ENCODE results near the gene TOX3. TPM values are rescaled to one million over a fixed set of nuclear protein-coding genes. Genes with fewer than 3 reads are reported as not detected.

Gene TOX3
- total and polyA plus RNA-seq, 2 donors (not counting 1 experiment from before 2014, with no cell fraction given), result not detected

DNA sequence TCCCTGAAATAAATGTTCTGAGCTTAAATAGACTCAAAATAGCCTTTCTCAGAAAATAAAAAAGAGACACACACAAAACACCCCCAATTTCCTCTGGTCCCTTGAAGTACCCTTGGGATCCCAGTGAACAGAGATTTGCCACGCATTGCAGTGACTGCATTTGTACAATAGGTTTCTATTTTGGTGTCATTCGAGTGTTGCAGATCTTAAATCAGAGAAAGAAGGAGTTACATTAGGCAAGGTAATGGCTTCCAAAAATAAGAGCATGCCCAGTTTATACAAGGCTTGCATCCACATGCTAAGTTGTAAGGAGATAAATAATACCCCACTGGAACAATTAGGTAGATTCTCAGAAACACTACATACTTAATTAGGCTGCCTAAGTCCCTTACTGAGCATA lies 2.2 kb downstream of the TOX3 start:
- no peaks in the 10 kb centered on the region for H3K79me2 ChIP-seq (ENCODE audit: control insufficient read depth, insufficient read depth, low read length)
- WGBS (ENCODE audit: insufficient coverage), result 10% methylated on average over 2 of the region's 2 CpGs
- no peaks in the 10 kb centered on the region for H4K20me1 ChIP-seq (ENCODE audit: control insufficient read depth, insufficient read depth, low read length, poor library complexity, severe bottlenecking)
- Mint-ChIP-seq H3K27me3 (peaks cover 35% of the 10 kb centered on the region), H3K4me3 (no peak overlapping the region), H3K9me3 (ENCODE audit: insufficient read depth) (no peaks in the 10 kb centered on the region), H3K4me1 (peaks cover 8% of the 10 kb centered on the region), H3K27ac (no peak overlapping the region)
- peaks cover 0 to 28% (median 13%) of the 10 kb centered on the region in 4 experiments for H3K27me3 ChIP-seq (replicated peaks in 1 of 4; ENCODE audit: control extremely low read depth in 1 of 4, control insufficient read depth in 3 of 4, insufficient read depth in 4 of 4, low read length in 3 of 4)
- DNase-seq, result no peak
- no peak overlapping the region for H3K4me3 ChIP-seq (ENCODE audit: control extremely low read depth in 1 of 5, extremely low read depth in 1 of 5, insufficient read depth in 1 of 5, low read depth in 2 of 5, low read length in 4 of 5)
- H2AFZ ChIP-seq (ENCODE audit: insufficient read depth, low read depth, low read length, poor library complexity, severe bottlenecking), result no peak overlapping the region
- no peaks in the 10 kb centered on the region for H3K9me3 ChIP-seq (ENCODE audit: control extremely low read depth in 1 of 3, control insufficient read depth in 2 of 3, insufficient read depth in 1 of 3, low read length in 2 of 3)
- H3K4me2 ChIP-seq (replicated peaks; ENCODE audit: low read depth, low read length, poor library complexity, severe bottlenecking), result no peak overlapping the region
- H3K4me1 ChIP-seq (ENCODE audit: control insufficient read depth in 2 of 2, insufficient read depth in 2 of 2, low read length in 2 of 2), result no peaks in the 10 kb centered on the region
- no peak for ATAC-seq (ENCODE audit: low read depth)
- TF ChIP-seq EZH2 (IDR thresholded peaks at IDR 0.05; ENCODE audit: borderline replicate concordance, insufficient read depth, low read depth, low read length, poor library complexity, severe bottlenecking), result no peak
- TF ChIP-seq, protein P1, sequence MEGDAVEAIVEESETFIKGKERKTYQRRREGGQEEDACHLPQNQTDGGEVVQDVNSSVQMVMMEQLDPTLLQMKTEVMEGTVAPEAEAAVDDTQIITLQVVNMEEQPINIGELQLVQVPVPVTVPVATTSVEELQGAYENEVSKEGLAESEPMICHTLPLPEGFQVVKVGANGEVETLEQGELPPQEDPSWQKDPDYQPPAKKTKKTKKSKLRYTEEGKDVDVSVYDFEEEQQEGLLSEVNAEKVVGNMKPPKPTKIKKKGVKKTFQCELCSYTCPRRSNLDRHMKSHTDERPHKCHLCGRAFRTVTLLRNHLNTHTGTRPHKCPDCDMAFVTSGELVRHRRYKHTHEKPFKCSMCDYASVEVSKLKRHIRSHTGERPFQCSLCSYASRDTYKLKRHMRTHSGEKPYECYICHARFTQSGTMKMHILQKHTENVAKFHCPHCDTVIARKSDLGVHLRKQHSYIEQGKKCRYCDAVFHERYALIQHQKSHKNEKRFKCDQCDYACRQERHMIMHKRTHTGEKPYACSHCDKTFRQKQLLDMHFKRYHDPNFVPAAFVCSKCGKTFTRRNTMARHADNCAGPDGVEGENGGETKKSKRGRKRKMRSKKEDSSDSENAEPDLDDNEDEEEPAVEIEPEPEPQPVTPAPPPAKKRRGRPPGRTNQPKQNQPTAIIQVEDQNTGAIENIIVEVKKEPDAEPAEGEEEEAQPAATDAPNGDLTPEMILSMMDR (IDR thresholded peaks at IDR 0.05), result no peak
- H3K36me3 ChIP-seq (replicated peaks in 1 of 2; ENCODE audit: control extremely low read depth in 1 of 2, control insufficient read depth in 1 of 2, extremely low read depth in 1 of 2, insufficient read depth in 2 of 2, low read length in 1 of 2), result no peaks in the 10 kb centered on the region
- ChIA-PET POLR2A (no interaction called here), CTCF (no interaction called here)
- intact Hi-C loops (cut with micrococcal nuclease), result no loop called here
- no peak overlapping the region for H3K27ac ChIP-seq (ENCODE audit: low read length in 2 of 2)
- no peak overlapping the region for H3K9ac ChIP-seq (ENCODE audit: low read length)

DNA sequence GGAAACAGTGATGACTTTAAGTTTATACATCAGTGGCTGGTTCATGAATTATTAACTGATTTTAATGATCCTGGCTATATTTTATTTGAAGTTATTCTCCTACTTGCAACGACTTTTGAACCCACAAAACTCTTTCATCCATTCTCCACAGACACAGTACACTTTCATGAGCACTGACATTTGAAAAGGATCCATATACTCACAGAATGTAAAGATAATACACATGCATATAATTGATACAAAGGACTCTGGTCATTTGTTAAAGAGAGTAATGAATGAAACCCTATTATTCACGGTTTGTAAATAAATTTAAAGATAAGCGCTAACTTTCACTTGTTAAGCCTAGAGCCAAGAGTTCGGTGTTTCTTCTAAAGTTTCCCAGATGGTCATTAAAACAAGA lies 3.3 kb downstream of the TOX3 start:
- no peak for TF ChIP-seq EZH2 (IDR thresholded peaks at IDR 0.05; ENCODE audit: borderline replicate concordance, insufficient read depth, low read depth, low read length, poor library complexity, severe bottlenecking)
- TF ChIP-seq, protein P1 (IDR thresholded peaks at IDR 0.05), result no peak
- H3K4me2 ChIP-seq (replicated peaks; ENCODE audit: low read depth, low read length, poor library complexity, severe bottlenecking), result no peak overlapping the region
- DNase-seq (no peak), ATAC-seq (ENCODE audit: low read depth) (no peak)
- Mint-ChIP-seq H3K4me1 (peaks cover 8% of the 10 kb centered on the region), H3K9me3 (ENCODE audit: insufficient read depth) (no peaks in the 10 kb centered on the region), H3K27ac (no peak overlapping the region), H3K27me3 (peaks cover 31% of the 10 kb centered on the region), H3K4me3 (no peak overlapping the region)
- ChIA-PET POLR2A (no interaction called here), CTCF (no interaction called here)
- no peaks in the 10 kb centered on the region for H3K79me2 ChIP-seq (ENCODE audit: control insufficient read depth, insufficient read depth, low read length)
- no peak overlapping the region for H3K9ac ChIP-seq (ENCODE audit: low read length)
- no peaks in the 10 kb centered on the region for H3K4me1 ChIP-seq (ENCODE audit: control insufficient read depth in 2 of 2, insufficient read depth in 2 of 2, low read length in 2 of 2)
- WGBS (ENCODE audit: insufficient coverage), result no CpG with 5 or more reads among the region's 4 CpGs
- H3K9me3 ChIP-seq (ENCODE audit: control extremely low read depth in 1 of 3, control insufficient read depth in 2 of 3, insufficient read depth in 1 of 3, low read length in 2 of 3), result no peaks in the 10 kb centered on the region
- no peaks in the 10 kb centered on the region for H3K36me3 ChIP-seq (replicated peaks in 1 of 2; ENCODE audit: control extremely low read depth in 1 of 2, control insufficient read depth in 1 of 2, extremely low read depth in 1 of 2, insufficient read depth in 2 of 2, low read length in 1 of 2)
- no peak overlapping the region for H3K4me3 ChIP-seq (ENCODE audit: control extremely low read depth in 1 of 5, extremely low read depth in 1 of 5, insufficient read depth in 1 of 5, low read depth in 2 of 5, low read length in 4 of 5)
- no peak overlapping the region for H2AFZ ChIP-seq (ENCODE audit: insufficient read depth, low read depth, low read length, poor library complexity, severe bottlenecking)
- intact Hi-C loops (cut with micrococcal nuclease), result no loop called here
- no peak overlapping the region for H3K27ac ChIP-seq (ENCODE audit: low read length in 2 of 2)
- H3K27me3 ChIP-seq (replicated peaks in 1 of 4; ENCODE audit: control extremely low read depth in 1 of 4, control insufficient read depth in 3 of 4, insufficient read depth in 4 of 4, low read length in 3 of 4), result peaks cover 0 to 24% (median 10%) of the 10 kb centered on the region in 4 experiments
- no peaks in the 10 kb centered on the region for H4K20me1 ChIP-seq (ENCODE audit: control insufficient read depth, insufficient read depth, low read length, poor library complexity, severe bottlenecking)
